CD4-positive, alpha-beta T cell treated with Interleukin-12 subunit alpha and Interleukin-12 subunit beta, for 1 hour (primary cell): ENCODE data around the gene PDYN.

Experiments used
- DNase-seq: peaks from one replicate; pipeline ENCODE4 v3.0.0-alpha.2; 2020

Gene PDYN

GRCh38 chr20:1931830-1932229, 62.0 kb downstream of the PDYN start:
- DNase-seq, result no peak

- DNase-seq, result no peak
These were observed 63.7 kb downstream of the PDYN start for GRCh38 chr20:1930165-1930564.

- DNase-seq, result no peak
These were observed 64.4 kb downstream of the PDYN start for GRCh38 chr20:1929460-1929859.

GRCh38 chr20:1928782-1929181, 65.1 kb downstream of the PDYN start:
- DNase-seq, result no peak
